Measurements from ENCODE around the gene RAB36.

DNA sequence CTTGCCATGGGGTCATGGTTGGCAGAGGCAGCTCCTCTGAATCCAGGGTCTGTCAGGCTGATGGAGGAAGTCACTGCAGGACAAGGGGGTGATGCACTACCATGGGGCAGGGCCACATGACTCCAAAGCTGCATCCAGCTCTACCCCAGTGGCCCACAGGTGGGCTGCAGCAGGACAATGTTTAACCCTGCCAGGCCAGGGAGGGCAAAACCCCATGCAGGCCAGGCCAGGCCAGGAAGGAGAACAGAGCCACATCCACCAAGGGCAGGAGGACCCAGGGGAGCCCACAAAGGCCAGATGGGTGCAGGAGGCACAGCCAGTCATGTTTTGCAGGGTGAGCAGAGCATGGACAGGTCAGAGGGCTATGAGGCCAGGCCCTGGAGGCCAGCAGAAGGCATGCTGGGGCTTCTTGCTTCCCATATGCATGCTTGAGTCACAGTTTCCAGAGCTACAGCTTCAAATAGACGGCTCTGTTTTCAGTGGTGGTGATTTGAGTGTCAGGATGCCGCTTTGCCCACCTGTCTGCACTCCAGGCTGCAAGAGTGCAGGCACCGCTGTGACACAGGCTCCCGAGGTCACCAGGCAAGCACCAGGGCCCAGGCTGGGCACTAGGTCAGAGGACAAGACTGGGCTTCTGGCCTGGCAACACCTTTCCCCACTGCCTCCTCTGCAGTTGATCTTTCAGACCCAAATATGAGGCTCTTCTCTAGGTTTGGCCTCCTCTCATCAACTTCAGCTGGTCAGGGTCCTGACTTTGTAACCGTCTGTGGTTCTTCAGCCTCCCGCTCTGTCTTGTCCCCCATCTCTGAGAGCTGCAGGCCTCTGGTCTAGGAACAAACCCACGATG lies 26.4 kb upstream of the RAB36 start:
- TF ChIP-seq PBX3 (IDR thresholded peaks at IDR 0.05): no peak
- TF ChIP-seq SMC3 (IDR thresholded peaks at IDR 0.05; ENCODE audit: low read depth, low read length): no peak
- no peak for TF ChIP-seq CHD2 (IDR thresholded peaks at IDR 0.05; ENCODE audit: low read length, partially characterized antibody)
- no peak for TF ChIP-seq NFIC (IDR thresholded peaks at IDR 0.05; ENCODE audit: borderline replicate concordance)
- TF ChIP-seq, protein P1, sequence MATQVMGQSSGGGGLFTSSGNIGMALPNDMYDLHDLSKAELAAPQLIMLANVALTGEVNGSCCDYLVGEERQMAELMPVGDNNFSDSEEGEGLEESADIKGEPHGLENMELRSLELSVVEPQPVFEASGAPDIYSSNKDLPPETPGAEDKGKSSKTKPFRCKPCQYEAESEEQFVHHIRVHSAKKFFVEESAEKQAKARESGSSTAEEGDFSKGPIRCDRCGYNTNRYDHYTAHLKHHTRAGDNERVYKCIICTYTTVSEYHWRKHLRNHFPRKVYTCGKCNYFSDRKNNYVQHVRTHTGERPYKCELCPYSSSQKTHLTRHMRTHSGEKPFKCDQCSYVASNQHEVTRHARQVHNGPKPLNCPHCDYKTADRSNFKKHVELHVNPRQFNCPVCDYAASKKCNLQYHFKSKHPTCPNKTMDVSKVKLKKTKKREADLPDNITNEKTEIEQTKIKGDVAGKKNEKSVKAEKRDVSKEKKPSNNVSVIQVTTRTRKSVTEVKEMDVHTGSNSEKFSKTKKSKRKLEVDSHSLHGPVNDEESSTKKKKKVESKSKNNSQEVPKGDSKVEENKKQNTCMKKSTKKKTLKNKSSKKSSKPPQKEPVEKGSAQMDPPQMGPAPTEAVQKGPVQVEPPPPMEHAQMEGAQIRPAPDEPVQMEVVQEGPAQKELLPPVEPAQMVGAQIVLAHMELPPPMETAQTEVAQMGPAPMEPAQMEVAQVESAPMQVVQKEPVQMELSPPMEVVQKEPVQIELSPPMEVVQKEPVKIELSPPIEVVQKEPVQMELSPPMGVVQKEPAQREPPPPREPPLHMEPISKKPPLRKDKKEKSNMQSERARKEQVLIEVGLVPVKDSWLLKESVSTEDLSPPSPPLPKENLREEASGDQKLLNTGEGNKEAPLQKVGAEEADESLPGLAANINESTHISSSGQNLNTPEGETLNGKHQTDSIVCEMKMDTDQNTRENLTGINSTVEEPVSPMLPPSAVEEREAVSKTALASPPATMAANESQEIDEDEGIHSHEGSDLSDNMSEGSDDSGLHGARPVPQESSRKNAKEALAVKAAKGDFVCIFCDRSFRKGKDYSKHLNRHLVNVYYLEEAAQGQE (IDR thresholded peaks at IDR 0.05; ENCODE audit: low read depth, low read length): no peak
- no peak for TF ChIP-seq CTCF (IDR thresholded peaks at IDR 0.05)
- TF ChIP-seq RFX5 (IDR thresholded peaks at IDR 0.05; ENCODE audit: low read length): no peak
- no peak for TF ChIP-seq EP300 (IDR thresholded peaks at IDR 0.05; ENCODE audit: borderline replicate concordance in 1 of 2, low read depth in 1 of 2, low read length in 1 of 2)
- no peak for TF ChIP-seq TAF1 (IDR thresholded peaks at IDR 0.05; ENCODE audit: borderline replicate concordance, low read depth, low read length)
- no peak for TF ChIP-seq POLR2AphosphoS5 (IDR thresholded peaks at IDR 0.05; ENCODE audit: low read depth, low read length)

Data from SK-N-SH (cell line).